IMR-90 (cell line): Measurements from ENCODE around the gene PPP1R9A. TPM values are rescaled to one million over a fixed set of nuclear protein-coding genes. Genes with fewer than 3 reads are reported as not detected.

Source experiments
- ATAC-seq: fragments of 200-7000 bp; cut with Tn5 transposase; 2 replicates; pipeline ENCODE4 v1.9.1; 2020; ENCODE audit warnings: low read depth, mild to moderate bottlenecking, moderate library complexity
- BruUV-seq: library from RNA; stranded (reverse); fragments of 400-500 nt; replicated peaks from 2 replicates; lab custom pipeline; 2021; lab: Mats Ljungman, UMichigan
- CTCF ChIA-PET: fragments of 300-600 bp; formaldehyde crosslinking; extraction: SDS; loops from one replicate; lab custom pipeline; 2021; ENCODE audit warnings: antibody characterized with exemption; lab: Yijun Ruan, JAX
- POLR2A ChIA-PET: fragments of 300-600 bp; sonication (Branson Sonifier 250); formaldehyde crosslinking; loops from one replicate; lab custom pipeline; 2022; ENCODE audit warnings: antibody characterized with exemption; ENCODE audit not compliant: unreplicated experiment; lab: Charles Lee
- DNase-seq: peaks from one replicate; pipeline ENCODE4 v3.0.0; 2013
- H2AFZ ChIP-seq: replicated peaks from 2 replicates; pipeline ENCODE3; 2013; ENCODE audit warnings: low read length, mild to moderate bottlenecking; ENCODE audit not compliant: poor library complexity
- H2AK5ac ChIP-seq: 2 replicates; pipeline ENCODE4 v1.6.1; 2013; ENCODE audit warnings: low read depth, low read length, inconsistent platforms
- H2AK9ac ChIP-seq: replicated peaks from 2 replicates; pipeline ENCODE3; 2013; ENCODE audit warnings: mild to moderate bottlenecking, low read depth, low read length, moderate library complexity; ENCODE audit not compliant: poor library complexity
- H2BK120ac ChIP-seq: 2 replicates; pipeline ENCODE4 v1.6.1; 2013; ENCODE audit warnings: low read depth, low read length, inconsistent platforms
- H2BK15ac ChIP-seq: 3 replicates; pipeline ENCODE4 v1.6.1; 2013; ENCODE audit warnings: low read depth, low read length, inconsistent platforms
- H2BK20ac ChIP-seq: 2 replicates; pipeline ENCODE4 v1.6.1; 2013; ENCODE audit warnings: low read depth, mild to moderate bottlenecking, inconsistent platforms, low read length, moderate library complexity
- H2BK5ac ChIP-seq: 2 replicates; pipeline ENCODE4 v1.6.1; 2013; ENCODE audit warnings: mild to moderate bottlenecking, low read depth, low read length, inconsistent platforms; ENCODE audit not compliant: poor library complexity, severe bottlenecking
- H3K14ac ChIP-seq: replicated peaks from 2 replicates; pipeline ENCODE4 v1.6.1; 2013; ENCODE audit warnings: low read depth, low read length, inconsistent platforms
- H3K18ac ChIP-seq: 2 replicates; pipeline ENCODE4 v1.6.1; 2013; ENCODE audit warnings: low read depth, low read length, control low read depth
- H3K23ac ChIP-seq: 2 replicates; pipeline ENCODE4 v1.6.1; 2013; ENCODE audit warnings: low read depth, low read length, inconsistent platforms
- H3K27ac ChIP-seq: 2 replicates; pipeline ENCODE4 v1.5.1; 2013; ENCODE audit warnings: mild to moderate bottlenecking, control low read depth, low read length; ENCODE audit not compliant: insufficient read depth
- H3K27me3 ChIP-seq: 2 replicates; pipeline ENCODE4 v1.6.1; 2013; ENCODE audit warnings: low read length; ENCODE audit not compliant: control insufficient read depth, insufficient read depth
- H3K36me3 ChIP-seq: 2 replicates; pipeline ENCODE4 v1.6.1; 2013; ENCODE audit warnings: low read length, mixed read lengths; ENCODE audit not compliant: control insufficient read depth, insufficient read depth
- H3K4ac ChIP-seq: 2 replicates; pipeline ENCODE4 v1.6.1; 2013; ENCODE audit warnings: low read depth, low read length, inconsistent platforms
- H3K4me1 ChIP-seq: 2 replicates; pipeline ENCODE4 v1.6.1; 2013; ENCODE audit warnings: low read length, mixed read lengths; ENCODE audit not compliant: control insufficient read depth, insufficient read depth
- H3K4me2 ChIP-seq: 2 replicates; pipeline ENCODE4 v1.6.1; 2013; ENCODE audit warnings: low read depth, mild to moderate bottlenecking, control low read depth, low read length, moderate library complexity
- H3K4me3 ChIP-seq: 2 replicates; pipeline ENCODE4 v1.5.1; 2013; ENCODE audit warnings: low read depth, mild to moderate bottlenecking, control low read depth, low read length, moderate library complexity; ENCODE audit not compliant: insufficient read depth
- H3K56ac ChIP-seq: 2 replicates; pipeline ENCODE4 v1.6.1; 2013; ENCODE audit warnings: low read length, inconsistent platforms; ENCODE audit not compliant: insufficient read depth; ENCODE audit errors: extremely low read depth
- H3K79me1 ChIP-seq, 2 experiments: 2 replicates each; pipeline ENCODE4 v1.6.1; 2013; ENCODE audit warnings: low read length in 2 of 2, inconsistent platforms in 1 of 2, low read depth in 1 of 2
- H3K9ac ChIP-seq: 2 replicates; pipeline ENCODE4 v1.6.1; 2013; ENCODE audit warnings: low read depth, low read length, control low read depth
- H3K9me1 ChIP-seq: 2 replicates; pipeline ENCODE4 v1.6.1; 2013; ENCODE audit warnings: low read length, inconsistent platforms; ENCODE audit not compliant: insufficient read depth
- H3K9me3 ChIP-seq: 2 replicates; pipeline ENCODE4 v1.6.1; 2013; ENCODE audit warnings: low read length; ENCODE audit not compliant: control insufficient read depth, insufficient read depth
- H4K20me1 ChIP-seq: 2 replicates; pipeline ENCODE4 v1.6.1; 2013; ENCODE audit warnings: low read length, inconsistent platforms; ENCODE audit not compliant: insufficient read depth
- H4K5ac ChIP-seq: 2 replicates; pipeline ENCODE4 v1.6.1; 2013; ENCODE audit warnings: mild to moderate bottlenecking, low read depth, low read length, control low read depth
- H4K8ac ChIP-seq, 2 experiments: 2 replicates each; pipeline ENCODE4 v1.6.1; 2013; ENCODE audit warnings: low read depth in 2 of 2, low read length in 2 of 2, control low read depth in 1 of 2, inconsistent platforms in 1 of 2
- H4K91ac ChIP-seq: 2 replicates; pipeline ENCODE4 v1.6.1; 2013; ENCODE audit warnings: low read depth, low read length, inconsistent platforms; ENCODE audit not compliant: insufficient read depth
- BHLHE40 ChIP-seq: fragments of 150-350 bp; IDR thresholded peaks from 2 replicates; pipeline ENCODE4 v1.6.1; 2016; ENCODE audit warnings: mild to moderate bottlenecking, low read depth, low read length
- CEBPB ChIP-seq: IDR thresholded peaks from 2 replicates; pipeline ENCODE4 v1.6.1; 2012; ENCODE audit warnings: low read depth, low read length, improper control_type of control experiment
- FOS ChIP-seq: fragments of 150-350 bp; IDR thresholded peaks from 2 replicates; pipeline ENCODE4 v1.6.1; 2016; ENCODE audit warnings: low read depth, low read length
- MAZ ChIP-seq: IDR thresholded peaks from 2 replicates; pipeline ENCODE4 v1.6.1; 2012; ENCODE audit warnings: low read depth, mild to moderate bottlenecking, low read length, improper control_type of control experiment, moderate library complexity, borderline replicate concordance
- NFE2L2 ChIP-seq: fragments of 150-350 bp; IDR thresholded peaks from 2 replicates; pipeline ENCODE4 v1.6.1; 2016; ENCODE audit warnings: low read depth, mild to moderate bottlenecking, low read length
- RAD21 ChIP-seq: IDR thresholded peaks from 2 replicates; pipeline ENCODE4 v1.6.1; 2012; ENCODE audit warnings: low read length, improper control_type of control experiment
- WGBS, 2 experiments: methylation state at CpG; one replicate each; pipeline versions ENCODE4 v1.1.5 to v1.1.7; 2013; ENCODE audit warnings: missing lambda C conversion rate in 2 of 2; ENCODE audit not compliant: insufficient read length in 1 of 2; ENCODE audit errors: extremely low coverage in 2 of 2; 5-methylcytosine and 5-hydroxymethylcytosine counted together
- dilution Hi-C: fragments of 300-500 bp; cut with HindIII; formaldehyde crosslinking; loops from one replicate; pipeline ENCODE4 v1.14.3; 2018; ENCODE audit warnings: low sequenced_read_pairs; ENCODE audit not compliant: unreplicated experiment
- in situ Hi-C: fragments of 300-500 bp; cut with MboI; formaldehyde crosslinking; loops from 3 replicates; pipeline ENCODE4 v1.14.3; 2019; ENCODE audit warnings: low sequenced_read_pairs, inconsistent platforms, mixed read lengths
- intact Hi-C: fragments of 100-400 bp; cut with micrococcal nuclease; formaldehyde crosslinking; loops from 2 replicates; pipeline ENCODE4 v1.10.0; 2022
- polyA plus RNA-seq, 3 experiments: library from polyadenylated mRNA; depleted of rRNA; stranded (reverse); fragments of >200 nt; gene quantifications; 2 replicates each; pipeline ENCODE4 v1.2.3, GENCODE V29; 2012; ENCODE audit warnings: low replicate concordance in 1 of 3
- total RNA-seq: library from RNA; depleted of rRNA; stranded (reverse); fragments of >200 nt; gene quantifications from 2 replicates; pipeline ENCODE4 v1.2.3, GENCODE V29; 2012
- TF ChIP-seq, protein P1 (sequence below): conservative IDR thresholded peaks from 2 replicates; pipeline ENCODE4 v1.5.1; 2012; ENCODE audit warnings: mild to moderate bottlenecking, low read depth, low read length, improper control_type of control experiment
- TF ChIP-seq, protein P2 (sequence below): fragments of 150-350 bp; IDR thresholded peaks from 2 replicates; pipeline ENCODE4 v1.6.1; 2017; ENCODE audit warnings: mild to moderate bottlenecking, antibody characterized with exemption, low read length, low read depth
- TF ChIP-seq, protein P3 (sequence below): fragments of 150-350 bp; IDR thresholded peaks from 2 replicates; pipeline ENCODE4 v1.6.1; 2016; ENCODE audit warnings: low read depth, mild to moderate bottlenecking, low read length, moderate library complexity, borderline replicate concordance

PPP1R9A gene
- total and polyA plus RNA-seq, 2 of the 4 experiments (the other 2 are of a cell fraction): not detected

DNA sequence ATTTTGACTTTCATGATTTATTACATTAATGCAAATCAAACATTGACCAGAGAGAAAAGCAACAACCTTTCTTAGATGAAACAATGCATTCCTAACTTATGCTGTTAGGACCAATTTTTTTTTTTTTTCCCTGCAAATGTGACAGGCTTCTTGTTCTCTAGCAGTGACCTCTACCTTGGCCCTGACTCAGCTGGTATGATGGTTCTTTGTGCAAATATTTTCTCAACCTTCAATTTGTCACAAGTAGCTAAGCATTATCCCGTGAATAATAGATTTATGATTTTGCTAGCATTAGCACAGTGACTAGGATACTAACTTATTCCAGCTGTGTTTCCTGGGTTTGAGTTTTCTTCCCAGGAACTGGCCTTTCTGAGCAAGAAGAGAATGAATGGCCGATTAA is 64.9 kb downstream of the PPP1R9A start:
- no peak for ATAC-seq
- intact Hi-C loops: no loop called here
- dilution Hi-C loops: no loop called here
- ChIA-PET POLR2A (no interaction called here), CTCF (interaction anchor here (0.7 kb wide), 1 partner anchor 17 kb away, joined by 4 read pairs; no protein-coding TSS in a partner anchor)
- H2BK120ac ChIP-seq: no peak overlapping the region
- H3K14ac ChIP-seq: no peak overlapping the region
- WGBS, 2 experiments: 33% methylated on average over 1 of the region's 2 CpGs; no CpG with 5 or more reads in 1 of the 2 experiments
- H3K36me3 ChIP-seq: no peaks in the 10 kb centered on the region
- no peak overlapping the region for H3K9ac ChIP-seq
- H4K20me1 ChIP-seq: no peaks in the 10 kb centered on the region
- no peaks in the 10 kb centered on the region for H3K9me3 ChIP-seq
- no peaks in the 10 kb centered on the region for H3K79me1 ChIP-seq
- in situ Hi-C loops: no loop called here
- BruUV-seq: no TSS peak
- no peak overlapping the region for H3K23ac ChIP-seq
- no peak overlapping the region for H2BK5ac ChIP-seq
- H2AK5ac ChIP-seq: no peak overlapping the region
- H3K18ac ChIP-seq: no peak overlapping the region
- no peaks in the 10 kb centered on the region for H3K9me1 ChIP-seq
- H3K27me3 ChIP-seq: no peaks in the 10 kb centered on the region
- TF ChIP-seq CEBPB: no peak
- TF ChIP-seq, protein P1, sequence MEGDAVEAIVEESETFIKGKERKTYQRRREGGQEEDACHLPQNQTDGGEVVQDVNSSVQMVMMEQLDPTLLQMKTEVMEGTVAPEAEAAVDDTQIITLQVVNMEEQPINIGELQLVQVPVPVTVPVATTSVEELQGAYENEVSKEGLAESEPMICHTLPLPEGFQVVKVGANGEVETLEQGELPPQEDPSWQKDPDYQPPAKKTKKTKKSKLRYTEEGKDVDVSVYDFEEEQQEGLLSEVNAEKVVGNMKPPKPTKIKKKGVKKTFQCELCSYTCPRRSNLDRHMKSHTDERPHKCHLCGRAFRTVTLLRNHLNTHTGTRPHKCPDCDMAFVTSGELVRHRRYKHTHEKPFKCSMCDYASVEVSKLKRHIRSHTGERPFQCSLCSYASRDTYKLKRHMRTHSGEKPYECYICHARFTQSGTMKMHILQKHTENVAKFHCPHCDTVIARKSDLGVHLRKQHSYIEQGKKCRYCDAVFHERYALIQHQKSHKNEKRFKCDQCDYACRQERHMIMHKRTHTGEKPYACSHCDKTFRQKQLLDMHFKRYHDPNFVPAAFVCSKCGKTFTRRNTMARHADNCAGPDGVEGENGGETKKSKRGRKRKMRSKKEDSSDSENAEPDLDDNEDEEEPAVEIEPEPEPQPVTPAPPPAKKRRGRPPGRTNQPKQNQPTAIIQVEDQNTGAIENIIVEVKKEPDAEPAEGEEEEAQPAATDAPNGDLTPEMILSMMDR: no peak
- TF ChIP-seq NFE2L2: no peak
- TF ChIP-seq, protein P2, sequence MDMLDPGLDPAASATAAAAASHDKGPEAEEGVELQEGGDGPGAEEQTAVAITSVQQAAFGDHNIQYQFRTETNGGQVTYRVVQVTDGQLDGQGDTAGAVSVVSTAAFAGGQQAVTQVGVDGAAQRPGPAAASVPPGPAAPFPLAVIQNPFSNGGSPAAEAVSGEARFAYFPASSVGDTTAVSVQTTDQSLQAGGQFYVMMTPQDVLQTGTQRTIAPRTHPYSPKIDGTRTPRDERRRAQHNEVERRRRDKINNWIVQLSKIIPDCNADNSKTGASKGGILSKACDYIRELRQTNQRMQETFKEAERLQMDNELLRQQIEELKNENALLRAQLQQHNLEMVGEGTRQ: no peak
- no peak for TF ChIP-seq BHLHE40
- TF ChIP-seq FOS: no peak
- TF ChIP-seq MAZ: no peak
- TF ChIP-seq RAD21: no peak
- TF ChIP-seq, protein P3, sequence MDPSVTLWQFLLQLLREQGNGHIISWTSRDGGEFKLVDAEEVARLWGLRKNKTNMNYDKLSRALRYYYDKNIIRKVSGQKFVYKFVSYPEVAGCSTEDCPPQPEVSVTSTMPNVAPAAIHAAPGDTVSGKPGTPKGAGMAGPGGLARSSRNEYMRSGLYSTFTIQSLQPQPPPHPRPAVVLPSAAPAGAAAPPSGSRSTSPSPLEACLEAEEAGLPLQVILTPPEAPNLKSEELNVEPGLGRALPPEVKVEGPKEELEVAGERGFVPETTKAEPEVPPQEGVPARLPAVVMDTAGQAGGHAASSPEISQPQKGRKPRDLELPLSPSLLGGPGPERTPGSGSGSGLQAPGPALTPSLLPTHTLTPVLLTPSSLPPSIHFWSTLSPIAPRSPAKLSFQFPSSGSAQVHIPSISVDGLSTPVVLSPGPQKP: no peak
- no peak overlapping the region for H2AK9ac ChIP-seq
- no peak overlapping the region for H3K27ac ChIP-seq
- H4K5ac ChIP-seq: no peak overlapping the region
- no peak overlapping the region for H2BK20ac ChIP-seq
- DNase-seq: no peak
- no peak overlapping the region for H2AFZ ChIP-seq
- H4K91ac ChIP-seq: no peak overlapping the region
- no peaks in the 10 kb centered on the region for H3K4me1 ChIP-seq
- H2BK15ac ChIP-seq: no peak overlapping the region
- H3K56ac ChIP-seq: no peak overlapping the region
- H3K4me3 ChIP-seq: no peak overlapping the region
- H3K4me2 ChIP-seq: no peak overlapping the region
- H4K8ac ChIP-seq: no peak overlapping the region
- no peak overlapping the region for H3K4ac ChIP-seq
